ENCODE data around the gene CD226.
"Not testable (repeated sequence)": the region's sequence is repeated elsewhere in the genome, so short reads cannot be mapped to it uniquely, and the experiment has no call there.

Gene CD226

GRCh38 chr18:69929041-69929774 is 18.5 kb downstream of the CD226 start:
- H3K27me3 ChIP-seq = no peaks in the 10 kb centered on the region
- no peak for TF ChIP-seq CTCF (IDR thresholded peaks at IDR 0.05)
- no peaks in the 10 kb centered on the region for H3K4me1 ChIP-seq (ENCODE audit: control insufficient read depth in 1 of 2, insufficient read depth in 1 of 2, low read depth in 1 of 2, low read length in 1 of 2)
- H3K9me3 ChIP-seq = no peaks in the 10 kb centered on the region
- H3K27ac ChIP-seq = no peak overlapping the region
- no peak overlapping the region for H3K4me3 ChIP-seq (ENCODE audit: low read depth in 1 of 2, low read length in 1 of 2)
- no peaks in the 10 kb centered on the region for H3K36me3 ChIP-seq

- no peak for TF ChIP-seq CTCF (IDR thresholded peaks at IDR 0.05)
- H3K4me3 ChIP-seq (ENCODE audit: low read depth in 1 of 2, low read length in 1 of 2) = no peak overlapping the region
- no peaks in the 10 kb centered on the region for H3K4me1 ChIP-seq (ENCODE audit: control insufficient read depth in 1 of 2, insufficient read depth in 1 of 2, low read depth in 1 of 2, low read length in 1 of 2)
- no peaks in the 10 kb centered on the region for H3K27me3 ChIP-seq
- no peak overlapping the region for H3K27ac ChIP-seq
- H3K36me3 ChIP-seq = no peaks in the 10 kb centered on the region
- H3K9me3 ChIP-seq = no peaks in the 10 kb centered on the region
Observed at GRCh38 chr18:69916412-69916811, 31.3 kb downstream of the CD226 start.

GRCh38 chr18:69908838-69909237 is 38.8 kb downstream of the CD226 start:
- TF ChIP-seq CTCF (IDR thresholded peaks at IDR 0.05) = no peak
- Histone ChIP-seq H3K27me3 (no peaks in the 10 kb centered on the region), H3K4me1 (ENCODE audit: control insufficient read depth in 1 of 2, insufficient read depth in 1 of 2, low read depth in 1 of 2, low read length in 1 of 2) (no peaks in the 10 kb centered on the region), H3K9me3 (no peaks in the 10 kb centered on the region), H3K4me3 (ENCODE audit: low read depth in 1 of 2, low read length in 1 of 2) (no peak overlapping the region), H3K27ac (no peak overlapping the region), H3K36me3 (no peaks in the 10 kb centered on the region)

- Histone ChIP-seq H3K27ac (no peak overlapping the region), H3K4me3 (ENCODE audit: low read depth in 1 of 2, low read length in 1 of 2) (no peak overlapping the region), H3K27me3 (no peaks in the 10 kb centered on the region), H3K36me3 (no peaks in the 10 kb centered on the region), H3K9me3 (no peaks in the 10 kb centered on the region), H3K4me1 (ENCODE audit: control insufficient read depth in 1 of 2, insufficient read depth in 1 of 2, low read depth in 1 of 2, low read length in 1 of 2) (no peaks in the 10 kb centered on the region)
- TF ChIP-seq CTCF (IDR thresholded peaks at IDR 0.05) = no peak
Observed at GRCh38 chr18:69906765-69907164, 40.9 kb downstream of the CD226 start.

GRCh38 chr18:69900941-69901340 is 46.7 kb downstream of the CD226 start:
- Histone ChIP-seq H3K4me3 (ENCODE audit: low read depth in 1 of 2, low read length in 1 of 2) (no peak overlapping the region), H3K9me3 (no peaks in the 10 kb centered on the region), H3K27me3 (no peaks in the 10 kb centered on the region), H3K4me1 (ENCODE audit: control insufficient read depth in 1 of 2, insufficient read depth in 1 of 2, low read depth in 1 of 2, low read length in 1 of 2) (no peaks in the 10 kb centered on the region), H3K36me3 (no peaks in the 10 kb centered on the region), H3K27ac (no peak overlapping the region)
- no peak for TF ChIP-seq CTCF (IDR thresholded peaks at IDR 0.05)

- not testable (repeated sequence) for H3K27me3 ChIP-seq, H3K36me3 ChIP-seq, H3K27ac ChIP-seq
Observed at GRCh38 chr18:69899154-69899923, 48.3 kb downstream of the CD226 start.

More at GRCh38 chr18:69899154-69899923, 48.3 kb downstream of the CD226 start:
- not testable (repeated sequence) for H3K4me1 ChIP-seq (ENCODE audit: control insufficient read depth in 1 of 2, insufficient read depth in 1 of 2, low read depth in 1 of 2, low read length in 1 of 2); H3K4me3 ChIP-seq (ENCODE audit: low read depth in 1 of 2, low read length in 1 of 2); H3K9me3 ChIP-seq
